Astrocyte (in vitro differentiated cells and primary cell): ENCODE results near the gene NAA20. TPM values are rescaled to one million over a fixed set of nuclear protein-coding genes. Genes with fewer than 3 reads are reported as not detected.

ENCODE experiments used
- DNase-seq: peaks from one replicate; pipeline ENCODE4 v3.0.0-alpha.2; 2010; ENCODE audit warnings: low read depth
- FAIRE-seq: peaks from 2 replicates; lab custom pipeline; 2011; peaks lifted over from hg19 to GRCh38; lab: Jason Lieb, UNC
- H2AFZ ChIP-seq: 2 replicates; pipeline ENCODE4 v1.6.0; 2012; ENCODE audit warnings: low read depth, low read length, inconsistent platforms
- H3K27ac ChIP-seq: 2 replicates; pipeline ENCODE4 v1.5.1; 2011; ENCODE audit warnings: low read depth, low read length, inconsistent platforms
- H3K27me3 ChIP-seq: 2 replicates; pipeline ENCODE4 v1.6.0; 2011; ENCODE audit warnings: low read length, inconsistent platforms; ENCODE audit not compliant: insufficient read depth
- H3K36me3 ChIP-seq: 2 replicates; pipeline ENCODE4 v1.5.1; 2011; ENCODE audit warnings: low read length, inconsistent platforms; ENCODE audit not compliant: insufficient read depth
- H3K4me1 ChIP-seq: 2 replicates; pipeline ENCODE4 v1.5.1; 2011; ENCODE audit warnings: low read length, inconsistent platforms; ENCODE audit not compliant: insufficient read depth
- H3K4me2 ChIP-seq: 2 replicates; pipeline ENCODE4 v1.6.0; 2012; ENCODE audit warnings: low read length, inconsistent platforms
- H3K4me3 ChIP-seq: 2 replicates; pipeline ENCODE4 v1.5.1; 2011; ENCODE audit warnings: low read depth, mild to moderate bottlenecking, low read length, inconsistent platforms; ENCODE audit not compliant: insufficient read depth
- H3K79me2 ChIP-seq: 2 replicates; pipeline ENCODE4 v1.6.0; 2012; ENCODE audit warnings: mild to moderate bottlenecking, low read length, inconsistent platforms; ENCODE audit not compliant: insufficient read depth
- H3K9ac ChIP-seq: 2 replicates; pipeline ENCODE4 v1.6.0; 2012; ENCODE audit warnings: mild to moderate bottlenecking, low read length, inconsistent platforms
- H3K9me3 ChIP-seq: 2 replicates; pipeline ENCODE4 v1.5.1; 2012; ENCODE audit warnings: low read depth, mild to moderate bottlenecking, low read length, inconsistent platforms; ENCODE audit not compliant: insufficient read depth
- H4K20me1 ChIP-seq: 2 replicates; pipeline ENCODE4 v1.6.0; 2012; ENCODE audit warnings: low read length, inconsistent platforms; ENCODE audit not compliant: insufficient read depth
- H3K27ac Mint-ChIP-seq: one replicate; pipeline ENCODE4 v1.8.0; 2021; ENCODE audit warnings: mild to moderate bottlenecking, mixed read lengths; ENCODE audit not compliant: unreplicated experiment
- H3K27me3 Mint-ChIP-seq: one replicate; pipeline ENCODE4 v1.8.0; 2021; ENCODE audit warnings: low read depth, mixed read lengths; ENCODE audit not compliant: unreplicated experiment
- H3K36me3 Mint-ChIP-seq: one replicate; pipeline ENCODE4 v1.8.0; 2021; ENCODE audit warnings: low read depth, mixed read lengths; ENCODE audit not compliant: unreplicated experiment
- H3K4me1 Mint-ChIP-seq: one replicate; pipeline ENCODE4 v1.8.0; 2021; ENCODE audit warnings: low read depth, mixed read lengths; ENCODE audit not compliant: unreplicated experiment
- H3K4me3 Mint-ChIP-seq: one replicate; pipeline ENCODE4 v1.8.0; 2021; ENCODE audit warnings: mild to moderate bottlenecking, moderate library complexity, mixed read lengths; ENCODE audit not compliant: unreplicated experiment
- H3K9me3 Mint-ChIP-seq: one replicate; pipeline ENCODE4 v1.8.0; 2021; ENCODE audit warnings: mild to moderate bottlenecking, mixed read lengths; ENCODE audit not compliant: unreplicated experiment
- CTCF ChIP-seq: IDR thresholded peaks from 2 replicates; pipeline ENCODE4 v1.5.1; 2011; ENCODE audit warnings: low read depth, mild to moderate bottlenecking, inconsistent platforms, low read length, moderate library complexity; ENCODE audit not compliant: insufficient read depth
- EZH2 ChIP-seq: IDR thresholded peaks from 2 replicates; pipeline ENCODE4 v1.6.1; 2012; ENCODE audit warnings: mild to moderate bottlenecking, low read length, inconsistent platforms; ENCODE audit not compliant: insufficient read depth
- total RNA-seq: library from RNA; stranded (reverse); gene quantifications from 2 replicates; pipeline ENCODE4 v1.2.1, GENCODE V29; 2021

Gene NAA20
- total RNA-seq, 1 donor from 2014 or later: 73.0 TPM

- H3K27ac Mint-ChIP-seq: no peak overlapping the region
- H3K9ac ChIP-seq: no peak overlapping the region
These were observed 49.1 kb upstream of the NAA20 start for GRCh38 chr20:19968028-19968427.

GRCh38 chr20:19968466-19969073, 48.6 kb upstream of the NAA20 start:
- Mint-ChIP-seq H3K9me3 (peaks cover 5% of the 10 kb centered on the region), H3K4me1 (peaks cover 28% of the 10 kb centered on the region), H3K27ac (no peak overlapping the region), H3K4me3 (no peak overlapping the region), H3K27me3 (no peaks in the 10 kb centered on the region), H3K36me3 (peaks cover 14% of the 10 kb centered on the region)
- no peak overlapping the region for H3K4me3 ChIP-seq
- no peak overlapping the region for H3K4me2 ChIP-seq
- no peak overlapping the region for H2AFZ ChIP-seq
- H3K36me3 ChIP-seq: no peaks in the 10 kb centered on the region
- no peaks in the 10 kb centered on the region for H3K9me3 ChIP-seq
- peaks cover 12% of the 10 kb centered on the region for H3K4me1 ChIP-seq
- no peaks in the 10 kb centered on the region for H3K79me2 ChIP-seq
- no peak for TF ChIP-seq CTCF
- no peak for TF ChIP-seq EZH2
- no peak overlapping the region for H3K9ac ChIP-seq
- H4K20me1 ChIP-seq: no peaks in the 10 kb centered on the region
- FAIRE-seq (no peak), DNase-seq (no peak)
- H3K27ac ChIP-seq: no peak overlapping the region
- H3K27me3 ChIP-seq: no peaks in the 10 kb centered on the region

More at GRCh38 chr20:19968028-19968427, 49.1 kb upstream of the NAA20 start:
- Mint-ChIP-seq H3K4me1 (peaks cover 25% of the 10 kb centered on the region), H3K9me3 (peaks cover 3% of the 10 kb centered on the region), H3K4me3 (no peak overlapping the region), H3K27me3 (no peaks in the 10 kb centered on the region), H3K36me3 (peaks cover 13% of the 10 kb centered on the region)
- Histone ChIP-seq H3K4me2 (no peak overlapping the region), H2AFZ (no peak overlapping the region), H3K4me1 (peaks cover 11% of the 10 kb centered on the region), H3K79me2 (no peaks in the 10 kb centered on the region), H3K27ac (no peak overlapping the region), H3K4me3 (no peak overlapping the region), H3K9me3 (no peaks in the 10 kb centered on the region), H3K27me3 (no peaks in the 10 kb centered on the region), H3K36me3 (no peaks in the 10 kb centered on the region), H4K20me1 (no peaks in the 10 kb centered on the region)
- no peak for TF ChIP-seq CTCF
- TF ChIP-seq EZH2: no peak
- no peak for DNase-seq
- no peak for FAIRE-seq

DNA sequence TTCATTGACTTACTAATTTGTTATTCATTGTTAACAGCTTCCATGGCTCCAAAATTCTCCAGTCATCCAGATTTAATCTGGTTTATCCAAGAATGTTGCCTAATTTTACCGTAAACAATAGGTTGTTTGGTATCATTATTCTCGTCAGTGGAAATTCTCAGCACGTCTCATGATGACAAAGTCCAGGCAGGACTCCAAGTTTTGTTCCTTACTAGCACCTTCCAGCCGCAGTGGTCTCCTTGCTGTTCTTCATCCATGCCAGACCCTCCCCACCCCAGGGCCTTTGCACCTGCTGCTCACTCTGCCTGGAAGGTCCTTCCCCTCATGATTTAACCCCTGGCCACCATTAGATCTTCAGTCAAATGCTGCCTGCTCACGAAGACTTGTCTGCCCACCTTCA, 48.1 kb upstream of the NAA20 start:
- Histone ChIP-seq H3K36me3 (no peaks in the 10 kb centered on the region), H3K4me2 (no peak overlapping the region), H3K9ac (no peak overlapping the region), H3K79me2 (no peaks in the 10 kb centered on the region), H4K20me1 (no peaks in the 10 kb centered on the region), H3K4me3 (no peak overlapping the region), H3K27me3 (no peaks in the 10 kb centered on the region), H3K9me3 (no peaks in the 10 kb centered on the region), H3K4me1 (peaks cover 17% of the 10 kb centered on the region), H3K27ac (no peak overlapping the region), H2AFZ (no peak overlapping the region)
- Mint-ChIP-seq H3K4me1 (peaks cover 33% of the 10 kb centered on the region), H3K9me3 (peaks cover 5% of the 10 kb centered on the region), H3K27ac (no peak overlapping the region), H3K36me3 (peaks cover 14% of the 10 kb centered on the region), H3K4me3 (no peak overlapping the region), H3K27me3 (no peaks in the 10 kb centered on the region)
- TF ChIP-seq CTCF (no peak), EZH2 (no peak)
- FAIRE-seq (no peak), DNase-seq (no peak)
